Ramos (cell line): ENCODE data around the gene KATNAL2.
"Not testable (repeated sequence)": the region's sequence is repeated elsewhere in the genome, so short reads cannot be mapped to it uniquely, and the experiment has no call there.

Source experiments
- in situ Hi-C: fragments of 300-500 bp; cut with MboI; formaldehyde crosslinking; loops from one replicate; pipeline ENCODE4 v1.14.3; 2022; ENCODE audit warnings: low sequenced_read_pairs; ENCODE audit not compliant: unreplicated experiment

The KATNAL2 gene

GRCh38 chr18:47029684-47030353, 112.4 kb downstream of the KATNAL2 start:
- in situ Hi-C loops: not testable (repeated sequence)

- in situ Hi-C loops: not testable (repeated sequence)
Measured at GRCh38 chr18:47030887-47031286, 113.5 kb downstream of the KATNAL2 start.

GRCh38 chr18:47032945-47033344, 115.5 kb downstream of the KATNAL2 start:
- in situ Hi-C loops: no loop called here

GRCh38 chr18:47034591-47034990, 117.2 kb downstream of the KATNAL2 start:
- in situ Hi-C loops: not testable (repeated sequence)

GRCh38 chr18:47035156-47035671, 117.8 kb downstream of the KATNAL2 start, which contains the start of gene ELOA2:
ELOA2 (minus strand) TSS chr18:47035621; CDS start chr18:47035264, 357 bp downstream.
- in situ Hi-C loops: no loop called here

GRCh38 chr18:47036298-47036874, 119.0 kb downstream of the KATNAL2 start:
- in situ Hi-C loops: no loop called here

- in situ Hi-C loops: no loop called here
Measured at GRCh38 chr18:47036927-47037578, 119.7 kb downstream of the KATNAL2 start.

- in situ Hi-C loops: no loop called here
Measured at GRCh38 chr18:47040982-47041381, 123.6 kb downstream of the KATNAL2 start.

- in situ Hi-C loops: no loop called here
Measured at GRCh38 chr18:47050468-47050867, 133.1 kb downstream of the KATNAL2 start.

- in situ Hi-C loops: no loop called here
Measured at GRCh38 chr18:47054369-47054768, 137.0 kb downstream of the KATNAL2 start.

GRCh38 chr18:47062471-47062870, 145.1 kb downstream of the KATNAL2 start:
- in situ Hi-C loops: no loop called here

- in situ Hi-C loops: no loop called here
Measured at GRCh38 chr18:47063096-47063495, 145.7 kb downstream of the KATNAL2 start.

GRCh38 chr18:47067648-47068047, 150.2 kb downstream of the KATNAL2 start:
- in situ Hi-C loops: no loop called here

GRCh38 chr18:47075098-47075883, 157.9 kb downstream of the KATNAL2 start:
- in situ Hi-C loops: no loop called here

- in situ Hi-C loops: no loop called here
Measured at GRCh38 chr18:47077111-47077510, 159.7 kb downstream of the KATNAL2 start.

- in situ Hi-C loops: no loop called here
Measured at GRCh38 chr18:47080872-47081271, 163.5 kb downstream of the KATNAL2 start.

- in situ Hi-C loops: no loop called here
Measured at GRCh38 chr18:47081578-47081977, 164.2 kb downstream of the KATNAL2 start.

- in situ Hi-C loops: no loop called here
Measured at GRCh38 chr18:47087676-47088075, 170.3 kb downstream of the KATNAL2 start.

GRCh38 chr18:47095810-47096209, 178.4 kb downstream of the KATNAL2 start:
- in situ Hi-C loops: loop anchor here (10.0 kb wide), 1 partner anchor 649 kb away; no protein-coding TSS in a partner anchor

GRCh38 chr18:47100212-47100831, 182.9 kb downstream of the KATNAL2 start:
- in situ Hi-C loops: no loop called here
